HG03045 (cell line): ENCODE data around the gene APOM.
A peak's percentile ranks its signal among the peaks of the same experiment; 100 is the strongest.

Source experiments
- ATAC-seq: cut with Tn5 transposase; IDR thresholded peaks from one replicate; pipeline ENCODE4 v1.9.1; 2021; ENCODE audit warnings: mild to moderate bottlenecking, moderate library complexity; ENCODE audit not compliant: unreplicated experiment

Gene APOM

GRCh38 chr6:31677955-31678354 is 22.3 kb downstream of the APOM start:
- ATAC-seq = no peak

- ATAC-seq = no peak
Observed at GRCh38 chr6:31680226-31681134, 24.8 kb downstream of the APOM start, which contains the start of gene LY6G5C. Gene LY6G5C, minus strand, starts transcription at chr6:31681067. Its CDS starts 694 bp downstream, at chr6:31680373.

- ATAC-seq = no peak
Observed at GRCh38 chr6:31681135-31681671, 25.5 kb downstream of the APOM start.

- ATAC-seq = no peak
Observed at GRCh38 chr6:31683591-31683990, 27.9 kb downstream of the APOM start.

- no peak for ATAC-seq
Observed at GRCh38 chr6:31686483-31686882, 30.8 kb downstream of the APOM start.

GRCh38 chr6:31687321-31687720 is 31.6 kb downstream of the APOM start:
- ATAC-seq = no peak

GRCh38 chr6:31687860-31688693 is 32.4 kb downstream of the APOM start:
- ATAC-seq = no peak

- ATAC-seq = no peak
Observed at GRCh38 chr6:31689249-31690110, 33.8 kb downstream of the APOM start.

GRCh38 chr6:31690231-31691077 is 34.8 kb downstream of the APOM start:
- no peak for ATAC-seq

GRCh38 chr6:31691078-31691463 is 35.4 kb downstream of the APOM start:
- no peak for ATAC-seq

GRCh38 chr6:31691564-31692108 is 35.9 kb downstream of the APOM start:
- no peak for ATAC-seq

- no peak for ATAC-seq
Observed at GRCh38 chr6:31692353-31692752, 36.7 kb downstream of the APOM start.

GRCh38 chr6:31692886-31693285 is 37.2 kb downstream of the APOM start:
- ATAC-seq = no peak

GRCh38 chr6:31693535-31693934 is 37.8 kb downstream of the APOM start:
- ATAC-seq = no peak

- no peak for ATAC-seq
Observed at GRCh38 chr6:31697555-31697954, 41.9 kb downstream of the APOM start.

- no peak for ATAC-seq
Observed at GRCh38 chr6:31700740-31701401, 45.2 kb downstream of the APOM start.

- no peak for ATAC-seq
Observed at GRCh38 chr6:31701666-31702404, 46.1 kb downstream of the APOM start.

GRCh38 chr6:31702405-31702818 is 46.7 kb downstream of the APOM start:
- ATAC-seq = peak; percentile 3
